Motor neuron (in vitro differentiated cells): ENCODE results near the gene HEATR3. TPM values are rescaled to one million over a fixed set of nuclear protein-coding genes. Genes with fewer than 3 reads are reported as not detected.

Experiments
- ATAC-seq, 8 experiments: fragments of 200-7000 bp; cut with Tn5 transposase; replicated peaks in 6 of 8; 2 replicates each; pipeline ENCODE4 v1.8.0; 2021; ENCODE audit warnings: mild to moderate bottlenecking in 8 of 8, moderate library complexity in 8 of 8
- H3K27ac ChIP-seq, 2 donors: fragments of 250-450 bp; sonication (Bioruptor Pico); 2 replicates each; pipeline ENCODE4 v1.9.0; 2021; ENCODE audit warnings: antibody characterized with exemption in 2 of 2, mild to moderate bottlenecking in 2 of 2, moderate library complexity in 1 of 2
- H3K4me1 ChIP-seq, 2 donors: fragments of 250-450 bp; sonication (Bioruptor Pico); replicated peaks in 1 of 2; 2 replicates each; pipeline ENCODE4 v1.6.1; 2021; ENCODE audit warnings: antibody characterized with exemption in 2 of 2, mild to moderate bottlenecking in 2 of 2, moderate library complexity in 1 of 2
- H3K4me3 ChIP-seq, 5 donors: fragments of 250-450 bp; sonication (Bioruptor Pico); 2 replicates each; pipeline ENCODE4 v1.9.0; 2021; ENCODE audit warnings: antibody characterized with exemption in 5 of 5, mild to moderate bottlenecking in 5 of 5, moderate library complexity in 4 of 5
- WGBS, 10 experiments: fragments of 450-650 bp; shearing (Covaris generic); methylation state at CpG; one replicate each; pipeline ENCODE4 v1.0.0; 2022; 5-methylcytosine and 5-hydroxymethylcytosine counted together
- in situ Hi-C, 9 experiments: fragments of 400-800 bp; cut with MboI; loops; one replicate each; pipeline ENCODE4 v1.15.0; 2021; ENCODE audit warnings: low sequenced_read_pairs in 9 of 9, low pct_unique_long_range_greater_than_20kb in 2 of 9; ENCODE audit not compliant: unreplicated experiment in 9 of 9
- total RNA-seq, 8 experiments: library from RNA; unstranded; fragments of 300-600 nt; gene quantifications; 2 replicates each; pipeline versions ENCODE4 v1.2.3 to v1.2.4, GENCODE V29; 2022

Gene HEATR3
- total RNA-seq, 8 experiments from 2014 or later: 8.4 to 20.3 (median 13.7) TPM

DNA sequence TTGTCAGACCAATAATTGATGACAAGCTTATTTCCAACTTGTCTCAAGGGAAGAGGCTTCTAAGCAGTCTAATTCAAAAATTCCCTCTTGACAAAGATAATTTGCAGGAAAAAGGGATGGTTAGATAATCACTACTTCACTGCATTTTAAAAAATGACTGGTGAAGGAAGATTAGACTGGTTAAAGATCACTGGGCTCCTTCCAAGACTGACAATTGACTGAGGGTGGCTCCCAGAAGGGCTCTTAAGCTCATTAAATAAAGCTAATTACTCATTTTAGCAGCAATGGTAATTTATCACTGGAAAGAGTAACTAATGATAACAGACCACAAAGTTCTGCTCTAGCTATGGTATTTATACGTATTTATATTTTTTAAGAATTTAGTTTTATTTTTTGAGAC lies 4.4 kb upstream of the HEATR3 start:
- no peaks in the 10 kb centered on the region for H3K4me1 ChIP-seq
- 0 to 100% (median 72%) methylated on average over 1 of the region's 1 CpG; no CpG with 5 or more reads in 2 of the 10 experiments for WGBS, 10 experiments
- ATAC-seq: no peak
- no peak overlapping the region for H3K27ac ChIP-seq
- H3K4me3 ChIP-seq: no peak overlapping the region
- in situ Hi-C loops: no loop called here

DNA sequence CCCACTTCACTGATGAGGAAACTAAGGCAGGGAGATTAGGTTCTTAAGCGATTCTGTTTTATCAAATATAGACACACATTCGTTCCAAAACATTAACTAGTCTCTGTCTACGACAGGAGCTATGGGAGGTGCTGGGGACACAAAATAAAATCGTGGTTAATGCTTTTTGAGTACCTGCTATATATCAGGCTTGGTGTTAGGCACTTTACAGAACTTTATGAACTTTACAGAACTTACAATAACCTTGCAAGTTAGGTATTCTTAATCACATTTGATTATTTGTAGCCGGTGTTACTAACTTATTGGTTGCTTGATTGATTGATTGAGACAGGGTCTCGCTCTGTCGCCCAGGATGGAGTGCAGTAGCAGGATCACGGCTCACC lies 538 bp upstream of the HEATR3 start:
- H3K4me1 ChIP-seq: peaks cover 10 to 14% of the 10 kb centered on the region in 2 donors
- in situ Hi-C loops: no loop called here

GRCh38 chr16:50066482-50067289 lies 916 bp downstream of the HEATR3 start:
- Histone ChIP-seq H3K4me1 (peaks cover 10 to 14% of the 10 kb centered on the region in 2 donors), H3K4me3 (peak overlapping the region; percentile 64 to 98 (median 92)), H3K27ac (peak overlapping the region; percentile 94 to 99)
- in situ Hi-C loops: no loop called here
- WGBS, 10 experiments: 0 to 100% (median 57%) methylated on average over 1 to 9 of the region's 34 CpGs; no CpG with 5 or more reads in 2 of the 10 experiments
- no peak for ATAC-seq

More for the DNA sequence above, 538 bp upstream of the HEATR3 start:
- ATAC-seq: no peak
- Histone ChIP-seq H3K4me3 (peak overlapping the region; percentile 64 to 98 (median 92)), H3K27ac (no peak overlapping the region)
- WGBS, 10 experiments: 60 to 96% (median 81%) methylated on average over 3 to 7 of the region's 8 CpGs; no CpG with 5 or more reads in 2 of the 10 experiments

DNA sequence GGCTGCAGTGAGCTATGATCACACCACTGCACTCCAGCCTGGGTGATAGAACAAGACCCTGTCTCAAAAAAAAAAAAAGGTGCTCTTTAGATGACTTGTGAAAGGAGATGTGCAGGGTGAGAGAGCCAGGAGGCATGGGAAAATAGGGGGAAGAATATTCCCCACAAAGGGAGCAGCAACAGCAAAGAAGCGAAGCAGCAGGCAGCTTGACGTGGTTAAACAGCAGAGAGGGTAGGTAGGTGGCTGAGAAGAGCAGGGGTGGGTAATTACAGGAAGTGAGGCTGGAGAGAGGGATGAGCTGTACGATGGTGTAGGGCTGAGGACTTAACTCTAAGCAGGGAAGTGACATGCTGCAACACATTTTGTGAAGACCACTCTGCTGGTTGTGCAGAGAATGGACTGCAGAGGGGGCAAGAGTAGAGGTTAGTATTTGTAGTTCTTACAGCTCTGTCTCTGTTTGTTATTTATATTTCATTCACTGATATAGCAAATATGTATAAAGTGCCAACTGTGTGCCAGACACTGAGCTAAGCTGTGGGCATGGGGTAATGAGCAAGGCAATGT lies 1.6 kb downstream of the HEATR3 start:
- Histone ChIP-seq H3K27ac (no peak overlapping the region), H3K4me3 (peak overlapping the region in 4 of 5 donors; percentile 64 to 98 (median 90)), H3K4me1 (peaks cover 10 to 14% of the 10 kb centered on the region in 2 donors)
- in situ Hi-C loops: no loop called here
- whole genome bisulfite sequencing, 10 experiments: 38 to 60% (median 44%) methylated on average over 2 to 3 of the region's 3 CpGs; no CpG with 5 or more reads in 5 of the 10 experiments
- ATAC-seq: peak; percentile 10 to 42 (median 20)

DNA sequence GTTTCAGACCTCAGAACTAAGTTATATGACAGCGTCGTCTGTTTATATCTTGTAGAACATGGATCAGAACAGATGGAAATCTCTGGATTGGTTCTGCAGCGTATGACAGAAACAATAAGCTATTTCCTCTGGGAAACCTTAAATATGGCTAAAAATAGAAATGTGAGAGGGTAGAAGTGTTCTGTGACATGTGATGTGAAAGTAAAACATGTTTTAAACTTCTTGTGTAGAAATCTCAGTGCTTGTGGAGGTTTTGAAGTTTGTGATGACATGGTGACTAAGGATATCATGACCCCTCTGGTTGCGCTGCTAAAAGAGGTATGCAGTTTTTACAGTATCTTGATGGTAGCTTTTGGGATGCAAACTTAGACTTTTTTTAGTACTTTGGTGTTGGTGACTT lies 2.8 kb downstream of the HEATR3 start:
- Histone ChIP-seq H3K4me3 (no peak overlapping the region), H3K4me1 (peaks cover 10 to 14% of the 10 kb centered on the region in 2 donors), H3K27ac (no peak overlapping the region)
- 57 to 100% (median 92%) methylated on average over 1 to 4 of the region's 4 CpGs for WGBS, 10 experiments
- in situ Hi-C loops: no loop called here
- no peak for ATAC-seq

GRCh38 chr16:50069060-50069459 lies 3.3 kb downstream of the HEATR3 start:
- WGBS, 10 experiments: 75 to 100% (median 85%) methylated on average over 1 of the region's 1 CpG; no CpG with 5 or more reads in 2 of the 10 experiments
- no peak overlapping the region for H3K27ac ChIP-seq
- in situ Hi-C loops: no loop called here
- H3K4me1 ChIP-seq: peaks cover 10 to 14% of the 10 kb centered on the region in 2 donors
- ATAC-seq: no peak
- H3K4me3 ChIP-seq: no peak overlapping the region

DNA sequence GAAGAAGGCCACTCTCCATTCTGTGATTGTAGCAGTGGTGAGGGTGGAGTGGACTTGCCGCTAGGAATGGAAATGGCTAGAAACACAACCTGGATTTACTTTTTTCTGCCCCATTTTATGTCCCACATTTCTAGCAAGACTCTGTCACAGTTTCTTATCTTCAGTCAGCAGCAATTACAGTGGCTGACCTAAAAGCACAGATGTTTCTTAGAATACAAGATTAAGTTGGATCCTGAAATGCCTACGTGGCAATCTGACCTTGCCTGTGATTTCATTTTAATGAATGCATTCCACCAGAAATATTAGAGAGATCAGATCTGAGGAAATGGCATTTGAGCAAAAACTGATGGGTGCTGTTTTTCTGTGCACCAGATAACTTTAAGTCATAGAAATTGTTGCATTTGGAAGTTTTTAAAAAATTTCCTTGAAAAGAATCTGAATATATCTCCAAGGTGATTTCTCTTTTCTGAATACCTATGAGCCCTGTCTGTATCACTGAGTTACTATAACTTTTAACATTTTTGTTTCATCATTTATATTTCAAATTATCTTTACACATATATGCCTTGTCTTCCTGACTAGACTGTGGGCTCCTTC lies 5.4 kb downstream of the HEATR3 start:
- in situ Hi-C loops: no loop called here
- Histone ChIP-seq H3K27ac (no peak overlapping the region), H3K4me1 (peaks cover 10 to 14% of the 10 kb centered on the region in 2 donors), H3K4me3 (no peak overlapping the region)
- ATAC-seq: no peak
- 40 to 100% (median 97%) methylated on average over 1 to 2 of the region's 2 CpGs; no CpG with 5 or more reads in 2 of the 10 experiments for WGBS, 10 experiments

DNA sequence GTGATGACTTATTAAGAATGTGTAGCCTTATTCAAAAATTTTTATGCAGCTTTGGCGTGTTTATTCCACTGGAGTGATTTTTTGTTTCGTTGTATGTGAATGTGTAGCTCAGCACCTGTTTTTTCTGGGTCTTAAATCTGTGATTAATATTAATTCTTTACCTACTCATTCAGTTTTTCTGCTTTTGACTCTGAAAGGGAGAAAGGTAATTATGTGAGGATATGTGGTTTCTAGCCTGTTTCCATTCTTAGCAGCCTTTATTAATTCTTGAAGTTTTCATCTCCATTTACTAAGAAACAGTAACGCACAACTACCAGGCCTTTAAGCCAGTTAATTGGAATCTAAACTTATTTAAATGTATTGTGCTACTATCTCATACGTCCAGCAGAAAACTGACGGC lies 7.0 kb downstream of the HEATR3 start:
- WGBS, 10 experiments: 60 to 100% (median 94%) methylated on average over 1 to 5 of the region's 5 CpGs
- H3K4me1 ChIP-seq: peaks cover 1 to 5% of the 10 kb centered on the region in 2 donors
- H3K27ac ChIP-seq: no peak overlapping the region

GRCh38 chr16:50079397-50080140 lies 13.8 kb downstream of the HEATR3 start:
- H3K4me3 ChIP-seq: no peak overlapping the region
- 76 to 100% (median 82%) methylated on average over 1 to 7 of the region's 9 CpGs; no CpG with 5 or more reads in 1 of the 10 experiments for WGBS, 10 experiments
- in situ Hi-C loops: no loop called here
- no peak for ATAC-seq
- no peaks in the 10 kb centered on the region for H3K4me1 ChIP-seq
- no peak overlapping the region for H3K27ac ChIP-seq

More for the DNA sequence above, 7.0 kb downstream of the HEATR3 start:
- in situ Hi-C loops: no loop called here
- H3K4me3 ChIP-seq: no peak overlapping the region
- no peak for ATAC-seq

DNA sequence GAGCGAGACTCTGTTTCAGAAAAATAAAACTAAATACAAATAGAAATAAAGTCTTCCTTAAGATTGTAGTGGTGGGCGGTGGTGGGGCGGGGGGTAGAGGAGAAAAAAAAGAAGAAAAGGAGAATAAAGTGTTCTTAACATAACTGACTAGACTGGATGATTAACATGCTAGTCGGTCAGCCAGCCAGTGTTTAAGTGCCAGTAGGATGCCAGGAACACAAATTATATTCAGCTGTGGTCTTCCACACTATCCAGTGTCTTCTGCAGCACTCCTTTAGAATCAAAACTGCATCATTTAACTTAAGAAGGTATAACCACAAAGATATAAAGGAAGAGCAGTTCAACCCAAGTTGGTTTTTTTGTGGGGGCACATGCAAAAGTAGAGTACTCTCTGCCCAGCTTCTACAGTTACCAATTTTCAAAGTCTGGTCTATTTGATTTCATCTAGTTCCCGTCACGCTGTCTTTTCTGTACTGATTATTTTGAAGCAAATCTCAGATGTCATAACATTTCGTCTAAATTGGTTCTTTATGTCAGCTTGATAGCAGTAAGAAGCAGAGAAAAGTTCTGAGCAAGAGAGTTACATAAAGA lies 15.8 kb downstream of the HEATR3 start:
- Histone ChIP-seq H3K27ac (no peak overlapping the region), H3K4me1 (no peaks in the 10 kb centered on the region), H3K4me3 (no peak overlapping the region)
- WGBS, 10 experiments: 53 to 100% (median 95%) methylated on average over 3 to 7 of the region's 7 CpGs; no CpG with 5 or more reads in 1 of the 10 experiments
- in situ Hi-C loops: no loop called here
- ATAC-seq: no peak

GRCh38 chr16:50083996-50084395 lies 18.2 kb downstream of the HEATR3 start:
- 63 to 100% (median 86%) methylated on average over 1 to 8 of the region's 8 CpGs for WGBS, 10 experiments
- in situ Hi-C loops: no loop called here

DNA sequence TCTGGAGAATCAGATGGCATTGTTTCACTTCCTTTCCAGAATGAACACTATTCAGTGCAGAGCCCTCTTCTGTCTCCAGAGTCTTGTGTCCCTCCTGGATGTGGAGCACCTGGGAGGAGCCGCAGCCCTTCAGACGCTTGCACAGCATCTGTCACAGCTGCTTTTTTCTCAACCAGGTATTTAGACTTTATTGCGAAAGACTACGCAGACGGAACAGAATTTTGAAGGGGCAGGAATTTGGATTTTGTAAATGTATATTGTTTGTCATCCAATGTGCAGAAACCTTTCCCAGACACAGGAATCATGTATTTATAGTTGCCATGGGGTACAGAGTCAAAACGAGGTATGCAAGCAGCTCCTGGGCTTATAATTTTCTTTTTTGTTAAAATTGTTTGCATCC lies 20.4 kb downstream of the HEATR3 start:
- no peaks in the 10 kb centered on the region for H3K4me1 ChIP-seq
- in situ Hi-C loops: no loop called here

More at GRCh38 chr16:50083996-50084395, 18.2 kb downstream of the HEATR3 start:
- ATAC-seq: no peak
- no peak overlapping the region for H3K4me3 ChIP-seq
- no peaks in the 10 kb centered on the region for H3K4me1 ChIP-seq
- H3K27ac ChIP-seq: no peak overlapping the region

More for the DNA sequence above, 20.4 kb downstream of the HEATR3 start:
- Histone ChIP-seq H3K27ac (no peak overlapping the region), H3K4me3 (no peak overlapping the region)
- WGBS, 10 experiments: 80 to 100% (median 96%) methylated on average over 1 to 5 of the region's 6 CpGs; no CpG with 5 or more reads in 3 of the 10 experiments
- ATAC-seq: no peak
